SKM-1 (cell line): ENCODE results near the gene THEMIS.

Experiments
- DNase-seq: peaks from one replicate; lab custom pipeline; 2025; ENCODE audit not compliant: unreplicated experiment; lab: John Stamatoyannopoulos, UW

The THEMIS gene

DNA sequence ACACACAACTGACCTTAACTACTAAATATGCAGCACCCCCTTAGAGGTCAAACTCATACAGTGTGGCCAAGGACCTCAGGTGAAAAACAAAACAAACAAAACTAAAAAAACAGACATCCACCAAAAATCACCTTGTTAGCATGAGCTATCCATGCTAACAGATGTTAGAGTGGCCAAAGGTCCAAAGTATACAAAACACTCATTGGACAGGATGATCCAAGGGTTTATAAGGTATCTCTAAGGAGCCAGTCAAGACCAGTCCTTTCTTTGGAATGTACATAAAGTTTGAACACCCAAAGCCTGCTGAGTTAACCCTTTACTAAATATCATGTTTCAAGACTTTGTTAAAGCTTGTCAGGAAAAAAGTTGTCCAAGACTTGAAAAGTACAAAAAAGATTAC, 35.8 kb downstream of the THEMIS start:
- no peak for DNase-seq

DNA sequence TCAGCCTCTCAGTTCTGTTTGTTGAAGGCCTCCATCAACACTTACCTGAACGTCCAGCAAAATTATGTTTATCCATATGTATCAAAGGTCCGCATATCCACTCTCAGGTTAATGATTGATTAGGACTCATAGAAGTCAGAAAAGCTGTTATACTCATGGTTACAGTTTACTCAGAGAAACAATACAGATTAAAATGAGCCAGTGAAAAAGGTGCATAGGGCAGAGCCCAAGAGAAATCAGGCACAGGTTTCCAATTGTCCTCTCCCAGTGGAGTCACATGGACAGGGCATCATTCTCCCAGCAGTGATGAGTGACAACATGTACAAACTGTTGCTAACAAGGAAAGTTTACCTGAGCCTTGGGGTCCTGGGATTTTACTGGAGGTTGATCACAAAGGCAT, 36.2 kb downstream of the THEMIS start:
- DNase-seq = no peak

DNA sequence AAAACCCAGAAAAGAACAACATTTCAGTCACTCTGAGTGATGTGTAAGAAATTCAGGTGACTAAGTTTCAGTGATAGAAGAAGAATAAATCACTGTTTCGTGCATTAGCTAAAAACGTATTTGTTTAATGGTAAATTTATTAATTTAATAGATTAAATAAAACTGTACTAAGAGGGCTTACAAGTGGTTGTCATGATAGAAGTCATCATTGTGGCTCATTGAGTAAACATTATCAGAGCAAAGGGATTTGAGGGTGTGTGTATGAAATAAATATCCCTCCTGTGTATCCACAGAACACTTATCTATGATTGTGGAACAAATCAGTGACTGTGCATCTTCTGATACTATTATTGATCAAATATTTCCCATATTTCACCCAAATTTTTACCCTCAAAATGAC, 40.1 kb downstream of the THEMIS start:
- DNase-seq = no peak

DNA sequence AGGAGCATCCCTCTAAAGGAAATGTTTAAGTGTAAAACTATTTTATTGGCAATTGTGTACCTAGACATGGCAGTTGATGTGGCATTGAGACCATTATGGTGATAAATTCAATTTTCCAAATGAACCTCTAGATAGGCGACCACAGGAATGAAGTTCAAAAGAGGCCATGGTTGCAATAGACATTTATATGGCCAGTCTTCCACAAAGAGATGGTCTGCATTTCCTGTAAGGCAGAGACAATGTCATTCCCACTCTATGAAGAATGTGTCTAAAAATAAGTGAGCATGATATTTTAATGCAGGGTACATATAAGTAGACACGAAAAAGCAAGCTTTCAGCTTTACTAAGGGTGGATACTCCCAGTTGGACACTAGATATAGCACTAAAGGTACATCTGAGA, 40.9 kb downstream of the THEMIS start:
- DNase-seq = no peak

DNA sequence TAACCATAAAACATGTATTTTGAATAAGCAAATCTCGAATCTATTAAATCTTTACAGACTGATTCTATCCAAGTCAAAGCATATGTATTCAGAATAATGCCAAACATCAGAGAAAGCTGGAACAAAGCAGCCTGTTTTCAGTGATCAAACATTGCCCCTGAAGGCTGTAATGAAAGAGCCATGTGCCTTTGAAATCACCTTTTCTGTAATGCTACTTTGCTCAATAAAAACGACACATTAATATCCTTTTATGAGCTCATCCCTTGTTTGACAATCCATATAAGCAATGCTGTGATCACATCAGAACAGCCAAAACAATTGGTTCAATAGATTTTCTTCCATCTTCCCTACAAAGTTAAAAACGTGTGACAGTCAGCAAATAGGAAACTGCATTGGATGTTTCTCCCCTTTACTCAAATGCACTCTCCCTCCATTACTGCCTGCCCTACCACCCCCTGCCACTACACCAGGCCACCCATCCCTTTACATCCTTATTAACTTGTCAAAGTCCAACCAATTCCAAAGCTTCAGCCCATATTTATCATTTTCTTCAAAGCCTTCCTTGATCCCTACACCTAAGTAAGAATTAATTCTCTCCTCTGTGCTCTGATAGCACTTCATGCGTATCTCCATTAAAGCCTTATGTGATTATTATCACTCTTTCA, 42.0 kb downstream of the THEMIS start:
- DNase-seq = no peak

DNA sequence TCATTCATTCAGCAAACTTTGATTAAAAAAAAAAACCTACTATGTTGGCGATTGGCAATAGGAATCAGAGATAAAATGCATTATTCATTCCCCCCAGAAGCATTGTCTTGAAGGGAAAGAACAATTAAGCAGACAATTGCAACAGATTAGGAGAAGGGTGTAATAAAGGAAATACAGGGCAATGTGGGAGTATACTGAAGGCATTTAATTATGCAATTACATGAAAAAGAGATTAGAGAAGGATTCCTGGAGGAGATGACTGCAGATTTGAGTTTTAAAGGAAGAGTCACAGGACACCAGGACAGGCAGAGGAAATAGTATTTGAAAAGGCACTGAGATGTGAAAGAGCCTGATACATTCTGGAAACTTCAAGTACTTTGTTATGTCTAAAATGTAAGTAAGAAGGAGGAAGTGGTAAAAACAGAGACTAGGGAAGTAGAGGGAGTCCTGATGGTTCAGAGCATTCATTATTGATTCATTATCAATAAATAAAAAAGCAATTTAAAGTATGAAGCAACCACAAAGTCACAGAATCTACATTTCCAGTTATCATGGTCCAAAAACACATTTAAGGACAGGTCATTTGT, 43.7 kb downstream of the THEMIS start:
- DNase-seq = no peak

DNA sequence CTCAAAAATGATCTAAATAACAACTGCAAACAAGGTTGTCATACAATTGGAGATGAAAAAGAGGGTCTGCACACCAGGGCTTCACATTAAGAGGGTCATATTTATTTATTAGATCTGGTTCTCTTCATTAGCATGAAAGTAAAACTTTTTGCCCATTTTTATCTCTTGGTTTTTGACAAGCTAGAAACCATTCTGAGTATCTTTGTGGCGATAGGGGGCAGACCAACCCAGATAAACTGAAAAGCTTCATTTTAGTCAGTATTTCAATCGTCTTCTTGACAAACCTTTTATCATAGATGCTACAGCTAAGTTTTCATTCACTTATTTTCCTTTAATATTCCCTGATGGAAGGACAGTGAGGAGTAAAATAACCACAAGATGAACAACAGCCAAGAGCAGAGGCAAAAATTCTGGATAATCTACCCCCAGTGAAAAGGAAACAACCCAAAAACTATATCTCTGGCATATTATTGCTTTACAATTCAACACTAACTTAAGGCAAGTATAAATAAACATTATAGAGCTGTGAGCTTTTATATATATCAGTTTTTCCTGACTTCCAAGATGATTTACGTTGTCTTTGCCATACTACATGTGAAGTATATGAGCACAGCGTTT, 45.2 kb downstream of the THEMIS start:
- no peak for DNase-seq

DNA sequence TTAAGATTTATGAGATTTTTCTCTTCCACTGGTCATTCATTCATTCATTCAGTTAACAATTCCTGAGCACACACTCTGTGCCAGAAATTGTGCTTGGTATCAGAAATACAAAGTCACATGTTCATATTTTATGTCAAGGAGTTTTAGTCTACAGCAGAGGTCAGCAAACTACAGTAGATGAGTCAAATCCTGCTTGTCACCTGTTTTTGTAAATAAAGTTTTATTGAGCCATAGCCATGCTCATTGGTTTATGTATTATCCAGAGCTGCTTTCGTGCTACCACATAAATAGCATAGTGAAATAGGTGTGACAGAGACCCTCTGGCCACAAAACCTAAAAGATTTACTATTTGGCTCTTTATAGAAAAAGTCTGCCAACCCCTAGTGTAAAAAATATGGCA, 46.8 kb downstream of the THEMIS start:
- DNase-seq = no peak

DNA sequence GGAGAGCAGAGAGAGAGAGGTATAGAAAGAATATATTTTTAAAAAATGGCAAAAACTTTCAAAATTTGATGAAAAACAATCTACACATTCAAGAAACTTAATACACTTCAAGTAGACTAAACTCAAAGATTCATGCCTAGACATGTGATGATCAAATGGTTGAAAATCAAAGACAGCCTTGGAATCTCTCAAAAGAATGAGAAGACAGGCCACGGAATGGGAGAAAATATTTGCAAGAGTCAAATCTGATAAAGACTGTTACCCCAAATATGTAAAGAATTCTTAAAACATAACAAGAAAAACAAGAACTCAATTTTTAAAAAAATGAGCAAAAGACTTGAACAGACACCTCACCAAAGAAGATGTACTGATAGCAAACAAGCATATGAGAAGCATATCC, 49.7 kb downstream of the THEMIS start:
- DNase-seq = no peak

DNA sequence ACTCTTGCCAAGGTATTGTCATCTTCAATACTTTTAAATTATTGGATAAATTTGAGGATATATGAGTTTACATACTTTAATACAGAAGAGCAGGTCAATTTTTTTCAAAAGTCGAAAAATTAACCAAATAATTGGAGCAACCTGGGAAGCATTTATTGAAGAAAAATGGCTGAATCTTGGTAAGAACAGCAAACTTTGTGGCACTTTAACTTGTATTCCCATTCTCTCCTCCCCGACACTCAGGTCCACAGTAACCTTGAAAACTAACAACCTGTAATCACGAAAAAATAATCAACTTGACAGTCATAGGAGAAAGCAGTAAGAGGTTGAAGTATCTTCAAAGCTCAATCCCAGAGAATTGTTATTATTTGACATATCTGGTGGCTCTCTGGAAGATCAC, 55.6 kb downstream of the THEMIS start:
- DNase-seq = no peak

DNA sequence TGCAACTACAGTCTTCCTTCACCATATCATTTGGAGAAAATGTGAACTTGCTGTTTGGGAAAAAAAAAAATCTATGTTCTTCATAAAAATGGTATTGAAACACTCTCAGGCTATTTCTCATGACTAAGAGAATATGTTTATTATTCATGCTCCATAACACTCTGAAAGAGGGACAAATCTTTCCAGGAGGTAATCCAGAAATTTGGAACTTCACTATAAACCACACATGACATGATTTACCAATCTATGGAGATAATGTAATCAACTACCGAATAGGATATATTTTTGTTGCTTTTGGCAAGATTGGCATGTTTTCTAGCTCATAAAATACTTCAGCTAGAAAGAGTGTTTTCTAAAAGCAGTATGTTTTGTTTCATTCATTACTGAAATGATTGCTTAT, 56.3 kb downstream of the THEMIS start:
- no peak for DNase-seq

DNA sequence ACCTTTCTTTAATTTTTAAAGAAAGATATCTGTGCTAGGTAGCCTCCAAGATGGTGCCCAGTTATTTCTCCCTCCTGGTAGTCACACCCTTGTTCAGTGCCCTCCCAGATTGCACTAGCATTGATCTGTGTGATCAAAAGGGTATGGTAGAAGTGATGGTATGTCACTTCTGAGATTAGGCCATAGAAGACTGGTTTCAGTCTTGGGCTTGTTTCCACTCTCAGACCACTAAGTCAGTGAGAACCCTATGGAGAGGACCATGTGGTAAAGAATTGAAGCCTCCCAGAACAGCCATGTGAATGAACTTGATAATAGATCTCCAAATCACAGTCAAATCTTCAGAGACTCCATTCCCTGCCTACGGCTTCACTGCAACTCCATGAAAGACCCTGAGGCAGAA, 57.3 kb downstream of the THEMIS start:
- no peak for DNase-seq

DNA sequence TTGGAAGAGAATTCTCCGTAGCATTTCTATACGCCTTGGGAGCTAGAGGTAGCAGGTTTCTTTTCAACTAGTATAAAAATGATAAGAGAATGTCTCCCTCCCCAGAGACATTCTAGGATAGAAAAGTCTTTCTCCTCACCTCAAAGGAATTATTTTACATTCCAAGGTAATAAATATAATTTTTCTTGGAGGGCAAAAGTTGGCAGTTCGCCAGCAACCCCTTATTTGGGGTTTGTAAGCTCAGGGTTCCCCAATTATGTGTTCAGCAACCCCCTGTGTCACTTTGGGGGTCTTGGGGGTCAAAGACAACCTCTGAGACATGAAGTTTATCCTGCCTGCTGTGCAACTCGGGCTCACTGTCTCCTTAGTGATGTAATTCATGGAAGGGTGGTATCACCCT, 58.3 kb downstream of the THEMIS start:
- no peak for DNase-seq

DNA sequence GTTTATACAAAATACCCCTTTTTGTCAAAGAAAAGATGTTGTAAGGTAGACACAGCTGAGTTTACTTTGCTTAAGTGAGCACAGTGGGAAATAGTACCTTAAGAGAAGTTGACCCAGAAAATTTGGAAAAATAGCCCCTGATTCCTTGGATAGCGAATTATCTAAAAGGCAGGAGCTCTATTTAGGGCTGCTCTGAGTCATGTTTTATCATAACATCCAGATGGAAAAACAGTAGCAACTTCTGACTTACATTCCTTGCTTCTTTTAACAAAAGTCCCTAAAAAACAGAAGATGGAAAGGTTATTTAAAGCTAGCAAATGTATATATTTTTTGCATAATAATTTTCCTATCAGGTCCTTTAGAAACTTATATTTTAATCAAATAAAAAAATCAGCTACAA, 59.0 kb downstream of the THEMIS start:
- DNase-seq = no peak

DNA sequence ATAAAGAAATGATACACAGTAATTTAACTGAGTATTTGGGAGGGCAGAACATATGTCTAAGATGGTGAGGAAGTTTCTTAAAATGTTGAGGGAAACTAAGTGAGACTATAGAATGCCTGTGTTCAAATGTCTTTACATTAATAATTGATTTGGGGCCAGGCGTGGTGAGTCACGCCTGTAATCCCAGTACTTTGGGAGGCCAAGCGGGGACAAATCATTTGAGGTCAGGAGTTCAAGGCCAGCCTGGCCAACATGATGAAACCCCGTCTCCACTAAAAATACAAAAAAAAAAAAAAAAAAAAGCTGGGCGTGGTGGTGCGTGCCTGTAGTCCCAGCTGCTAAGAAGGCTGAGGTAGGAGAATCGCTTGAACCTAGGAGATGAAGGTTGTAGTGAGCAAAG, 66.7 kb downstream of the THEMIS start:
- DNase-seq = no peak

DNA sequence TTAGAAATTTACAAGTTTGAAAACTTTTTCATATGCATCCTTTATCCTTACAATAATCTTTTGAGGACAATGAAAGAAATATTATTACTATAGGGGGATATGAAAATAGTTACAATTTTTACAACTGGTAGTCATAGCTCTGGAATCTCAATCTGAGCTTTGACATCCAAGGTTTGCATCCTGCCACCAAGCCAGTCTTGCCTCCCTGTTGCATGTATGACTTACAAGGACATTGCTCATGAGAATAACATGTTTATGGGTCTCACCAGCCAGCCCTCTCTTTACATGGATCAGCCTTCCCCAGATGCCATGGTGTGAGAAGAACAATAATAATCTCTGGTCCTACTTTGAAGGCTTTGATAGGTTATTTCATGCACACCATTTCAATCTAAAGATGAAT, 67.5 kb downstream of the THEMIS start:
- no peak for DNase-seq

DNA sequence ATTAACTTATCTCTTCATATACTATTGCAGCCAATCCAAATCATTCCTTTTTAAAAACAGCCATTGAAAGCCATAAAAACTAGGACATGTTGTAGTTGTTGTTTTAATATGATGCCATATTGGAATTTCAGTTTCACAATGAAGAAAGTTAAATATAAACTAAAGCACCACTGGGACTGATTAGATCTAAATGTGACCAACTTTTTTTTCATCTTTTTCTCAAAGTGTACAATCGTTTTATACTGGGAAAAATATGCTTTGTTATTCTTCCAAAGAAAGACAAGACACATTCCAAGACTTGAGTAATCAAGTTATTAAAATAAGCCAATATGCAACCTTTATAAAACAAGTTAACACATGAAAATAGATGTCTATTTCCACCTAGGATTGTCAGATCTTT, 68.5 kb downstream of the THEMIS start:
- DNase-seq = no peak

DNA sequence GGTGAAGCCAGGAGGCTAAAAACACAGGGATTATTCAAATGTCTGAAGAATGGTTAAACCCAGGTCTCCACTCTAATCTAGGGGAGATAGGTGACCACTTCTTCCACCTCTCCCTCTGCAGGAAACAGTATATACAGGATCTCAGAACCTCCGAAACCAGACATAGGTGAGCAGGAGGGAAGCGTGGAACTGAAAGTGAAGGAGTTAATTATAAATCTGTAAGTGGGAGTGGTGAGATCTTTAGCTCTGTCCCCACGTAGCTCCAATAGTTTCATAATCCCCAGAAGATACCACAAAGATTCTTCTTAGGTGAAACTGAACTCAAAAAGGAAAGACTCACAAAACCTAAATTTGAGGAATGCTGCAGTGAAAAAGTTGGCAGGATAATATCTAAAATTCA, 76.8 kb downstream of the THEMIS start:
- DNase-seq = no peak

DNA sequence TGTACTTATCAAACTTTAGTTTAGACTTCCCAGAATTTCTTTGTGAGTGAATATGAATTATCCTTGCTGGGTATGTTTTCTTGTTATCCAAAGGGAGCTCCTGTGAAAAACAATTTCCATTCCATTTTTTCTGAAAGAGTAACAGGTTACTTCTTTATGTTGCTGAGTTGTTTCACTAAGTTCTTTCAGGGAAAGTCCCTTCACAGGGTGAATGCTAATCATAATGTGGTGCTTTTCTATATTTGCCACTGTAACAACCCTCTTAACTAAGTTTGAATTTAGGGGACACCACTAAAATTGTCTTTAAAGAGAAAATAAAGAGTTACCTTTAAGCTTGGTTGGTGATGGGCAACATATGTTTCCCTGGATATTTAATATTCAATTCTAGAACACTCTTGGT, 79.4 kb downstream of the THEMIS start:
- DNase-seq = no peak

DNA sequence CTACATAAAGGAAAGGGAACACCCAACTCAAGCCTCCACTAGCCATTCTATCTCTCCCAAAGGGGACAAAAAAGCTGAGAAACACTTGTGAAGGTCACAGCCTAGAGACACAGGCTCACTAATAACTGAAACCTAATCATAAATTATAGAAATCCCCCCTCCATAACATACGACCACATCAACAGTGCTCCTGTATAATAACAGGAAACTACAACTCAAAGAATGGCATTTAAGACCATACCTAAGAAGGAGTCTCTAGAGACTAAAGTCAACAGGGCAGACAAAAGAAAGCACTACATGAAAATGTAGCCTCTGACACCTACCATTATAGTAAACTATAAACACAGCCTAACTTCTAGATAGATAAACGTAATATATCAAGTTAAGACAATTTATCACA, 82.7 kb downstream of the THEMIS start:
- DNase-seq = no peak

DNA sequence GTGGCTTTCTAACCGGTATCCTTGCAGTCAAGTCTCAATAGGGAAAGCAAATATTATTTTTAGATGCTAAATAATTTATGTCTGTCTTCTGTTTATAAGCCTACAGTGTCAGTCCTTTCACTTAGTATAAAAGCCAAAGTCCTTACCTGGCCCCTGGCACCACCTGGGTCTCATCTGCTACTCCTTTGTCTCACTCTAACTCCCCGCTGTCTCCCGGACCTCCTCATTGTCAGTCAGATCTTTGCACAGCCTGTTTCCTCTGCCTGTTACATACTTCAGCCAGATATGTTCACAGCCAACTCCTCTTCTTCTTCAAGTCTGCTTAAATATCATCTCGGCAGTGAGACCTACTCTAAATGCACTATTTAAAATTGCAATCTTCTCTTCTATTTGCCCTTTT, 84.2 kb downstream of the THEMIS start:
- no peak for DNase-seq

DNA sequence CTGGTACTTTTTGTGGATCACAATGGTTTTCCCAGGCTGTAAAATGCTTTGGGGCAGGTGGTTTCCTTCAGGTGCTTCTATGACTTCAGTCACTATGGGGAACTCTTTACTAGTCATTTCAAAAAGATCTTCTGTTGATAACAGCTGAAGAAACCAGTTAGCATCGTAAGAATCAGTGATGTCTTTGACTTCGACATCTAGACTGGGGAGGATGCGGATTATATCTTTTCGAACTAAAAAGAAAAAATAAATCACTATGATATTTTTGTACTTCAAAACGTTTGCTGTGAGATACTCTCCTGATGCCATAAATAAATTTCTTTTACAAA, 87.2 kb downstream of the THEMIS start:
- DNase-seq = no peak
